ENCODE measurements around the gene C1D.
"Not testable (repeated sequence)": the region's sequence is repeated elsewhere in the genome, so short reads cannot be mapped to it uniquely, and the experiment has no call there.

Gene C1D

GRCh38 chr2:68009526-68009925, 53.3 kb downstream of the C1D start:
- in situ Hi-C loops (cut with MboI; ENCODE audit: low sequenced_read_pairs): no loop called here

GRCh38 chr2:68000170-68000825, 62.5 kb downstream of the C1D start:
- in situ Hi-C loops (cut with MboI; ENCODE audit: low sequenced_read_pairs): no loop called here

GRCh38 chr2:67999332-67999731, 63.5 kb downstream of the C1D start:
- in situ Hi-C loops (cut with MboI; ENCODE audit: low sequenced_read_pairs): no loop called here

- in situ Hi-C loops (cut with MboI; ENCODE audit: low sequenced_read_pairs): no loop called here
Measured at GRCh38 chr2:67997903-67998302, 64.9 kb downstream of the C1D start.

- in situ Hi-C loops (cut with MboI; ENCODE audit: low sequenced_read_pairs): no loop called here
Measured at GRCh38 chr2:67997528-67997900, 65.3 kb downstream of the C1D start.

GRCh38 chr2:67996772-67997527, 65.9 kb downstream of the C1D start:
- in situ Hi-C loops (cut with MboI; ENCODE audit: low sequenced_read_pairs): no loop called here

GRCh38 chr2:67994716-67995115, 68.1 kb downstream of the C1D start:
- in situ Hi-C loops (cut with MboI; ENCODE audit: low sequenced_read_pairs): no loop called here

GRCh38 chr2:67994069-67994468, 68.7 kb downstream of the C1D start:
- in situ Hi-C loops (cut with MboI; ENCODE audit: low sequenced_read_pairs): not testable (repeated sequence)

- in situ Hi-C loops (cut with MboI; ENCODE audit: low sequenced_read_pairs): no loop called here
Measured at GRCh38 chr2:67993329-67993728, 69.5 kb downstream of the C1D start.

GRCh38 chr2:67991456-67991855, 71.3 kb downstream of the C1D start:
- in situ Hi-C loops (cut with MboI; ENCODE audit: low sequenced_read_pairs): no loop called here
